T47D (cell line): ENCODE measurements around the gene LDHAL6A.
"Not testable (repeated sequence)": the region's sequence is repeated elsewhere in the genome, so short reads cannot be mapped to it uniquely, and the experiment has no call there.

Experiments
- DNase-seq, 2 experiments: peaks; one replicate each; pipeline versions ENCODE4 v3.0.0 to v3.0.0-alpha.2; 2011 to 2012; ENCODE audit warnings: low read depth in 1 of 2, low spot score in 1 of 2
- JUND ChIP-seq: IDR thresholded peaks from 2 replicates; pipeline ENCODE4 v1.6.1; 2012; ENCODE audit warnings: low read depth
- in situ Hi-C: cut with HindIII; loops from 2 replicates; pipeline ENCODE4 v1.10.0; 2016; ENCODE audit warnings: low sequenced_read_pairs, low pct_unique_long_range_greater_than_20kb

Gene LDHAL6A

DNA sequence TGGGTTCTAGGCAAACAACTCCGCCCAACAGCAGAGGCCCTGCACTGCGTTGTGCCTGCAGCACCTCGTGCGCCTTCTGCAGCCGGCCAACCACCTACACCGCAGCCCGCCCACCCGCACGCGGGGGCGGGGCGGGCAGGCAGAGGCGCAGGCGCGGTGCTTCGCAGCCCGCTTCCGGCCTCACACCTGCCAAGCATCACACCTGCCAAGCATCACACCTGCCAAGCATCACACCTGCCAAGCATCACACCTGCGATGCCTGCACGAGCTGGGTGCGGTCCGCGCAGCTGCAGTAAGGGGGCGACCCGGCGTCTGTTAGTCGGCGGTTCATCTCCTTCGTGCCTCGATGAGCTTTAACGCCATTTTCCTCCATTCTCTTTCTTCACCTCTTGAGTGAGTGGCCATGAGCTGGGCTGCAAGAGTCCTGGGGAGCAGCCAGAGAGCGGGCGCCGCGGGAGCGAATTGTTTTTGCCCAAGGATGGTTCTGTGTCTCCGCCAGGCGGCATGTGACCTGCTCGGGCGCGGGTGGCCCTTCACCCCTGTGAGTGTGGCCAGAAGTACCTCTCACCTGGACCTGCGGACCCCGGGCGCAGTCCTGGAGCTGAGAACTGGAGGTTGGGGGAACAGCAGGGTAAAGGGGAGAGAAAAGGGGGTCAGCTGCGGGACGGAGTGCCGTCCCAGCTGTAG is at the start of gene LDHAL6A:
LDHAL6A (plus strand) TSS at position 171 of the 687 bp plus-strand sequence. CDS start 825 bp downstream, outside the sequence.
- no peak for TF ChIP-seq JUND
- no peak for DNase-seq
- in situ Hi-C loops = no loop called here

GRCh38 chr11:18407400-18407799 is 48.3 kb upstream of the LDHAL6A start:
- in situ Hi-C loops, DNase-seq: not testable (repeated sequence)

- no peak for DNase-seq
- TF ChIP-seq JUND = no peak
- in situ Hi-C loops = no loop called here
Observed at GRCh38 chr11:18408558-18409291, 46.9 kb upstream of the LDHAL6A start.

- no peak for DNase-seq
- in situ Hi-C loops = no loop called here
- TF ChIP-seq JUND = no peak
Observed at GRCh38 chr11:18416459-18416858, 39.2 kb upstream of the LDHAL6A start.

DNA sequence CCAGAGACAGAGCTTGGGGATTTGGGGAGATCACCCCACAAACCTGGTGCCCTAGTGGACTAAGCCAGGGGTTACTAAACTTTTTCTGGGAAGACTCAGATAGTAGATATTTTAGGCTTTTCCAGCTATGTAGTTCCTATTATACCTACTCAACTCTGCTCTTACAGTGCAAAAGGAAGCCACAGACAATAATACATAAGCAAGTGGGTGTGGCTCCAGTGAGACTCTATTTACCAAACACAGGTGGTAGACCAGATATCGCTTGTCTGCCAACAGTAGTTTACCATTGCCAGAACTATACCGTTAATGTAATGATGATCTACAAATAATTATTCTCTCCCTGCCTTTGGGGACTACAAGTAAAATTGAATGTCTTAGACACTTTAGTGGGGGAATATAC is 36.6 kb upstream of the LDHAL6A start:
- in situ Hi-C loops = no loop called here
- no peak for TF ChIP-seq JUND
- DNase-seq = no peak

DNA sequence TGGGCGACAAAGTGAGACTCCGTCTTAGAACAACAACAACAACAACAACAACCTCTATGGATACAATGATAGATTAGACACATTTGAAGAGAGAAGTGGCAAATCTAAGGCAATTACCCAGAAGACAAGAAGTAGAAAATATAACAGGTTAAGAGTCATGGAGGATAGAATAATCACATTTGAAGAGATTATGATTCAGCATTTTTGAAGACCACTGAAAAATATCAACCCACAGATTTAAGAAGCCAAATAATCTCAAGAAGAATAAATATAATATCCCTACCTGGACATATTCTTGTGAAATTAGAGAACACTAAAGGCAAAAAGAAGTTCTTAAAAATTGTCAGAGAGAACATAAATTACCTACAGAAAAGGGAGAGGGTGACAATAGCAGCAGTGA is 35.6 kb upstream of the LDHAL6A start:
- no peak for TF ChIP-seq JUND
- DNase-seq = no peak
- in situ Hi-C loops = no loop called here

GRCh38 chr11:18427240-18427639 is 28.4 kb upstream of the LDHAL6A start:
- TF ChIP-seq JUND = no peak
- in situ Hi-C loops = no loop called here
- DNase-seq = no peak

DNA sequence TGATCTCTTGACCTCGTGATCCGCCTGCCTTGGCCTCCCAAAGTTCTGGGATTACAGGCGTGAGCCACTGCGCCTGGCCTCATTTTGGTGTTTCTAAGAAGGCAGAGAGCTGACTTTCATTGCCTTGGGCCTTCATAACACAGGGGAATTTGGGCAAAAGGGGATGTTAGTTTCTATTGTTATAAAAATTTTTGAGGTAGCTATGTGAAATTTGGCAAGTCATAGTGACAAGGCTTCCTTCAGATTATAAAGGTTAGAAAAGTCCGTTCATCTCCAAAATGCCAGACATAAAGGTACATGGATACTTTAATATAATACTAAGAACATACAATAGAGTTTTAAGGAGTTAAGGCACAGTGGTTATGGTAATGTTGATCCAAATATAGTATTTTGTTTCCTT is 26.3 kb upstream of the LDHAL6A start:
- DNase-seq = no peak
- no peak for TF ChIP-seq JUND
- in situ Hi-C loops = no loop called here

- DNase-seq = no peak
- no peak for TF ChIP-seq JUND
- in situ Hi-C loops = no loop called here
Observed at GRCh38 chr11:18438691-18439090, 17.0 kb upstream of the LDHAL6A start.

- in situ Hi-C loops = no loop called here
- no peak for DNase-seq
- TF ChIP-seq JUND = no peak
Observed at GRCh38 chr11:18449251-18449650, 6.4 kb upstream of the LDHAL6A start.

DNA sequence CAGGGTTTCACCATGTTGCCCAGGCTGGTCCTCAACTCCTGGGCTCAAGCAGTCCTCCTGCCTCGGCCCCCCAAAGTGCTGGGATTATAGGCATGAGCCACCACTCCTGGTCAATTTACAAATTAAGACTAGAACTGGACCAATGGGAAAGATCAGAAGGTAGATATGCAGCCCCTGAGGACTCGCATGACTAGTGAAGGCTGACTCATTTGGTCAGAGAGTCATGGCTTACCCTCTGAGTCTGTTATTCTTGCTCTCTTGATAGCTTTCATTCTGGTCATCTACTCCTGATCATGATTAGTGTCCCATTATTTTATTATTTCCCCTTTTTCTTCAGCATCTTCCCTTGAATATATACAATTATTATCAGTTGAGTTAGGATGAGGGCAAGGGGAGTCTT is 2.7 kb upstream of the LDHAL6A start:
- DNase-seq = no peak
- no peak for TF ChIP-seq JUND
- in situ Hi-C loops = no loop called here

DNA sequence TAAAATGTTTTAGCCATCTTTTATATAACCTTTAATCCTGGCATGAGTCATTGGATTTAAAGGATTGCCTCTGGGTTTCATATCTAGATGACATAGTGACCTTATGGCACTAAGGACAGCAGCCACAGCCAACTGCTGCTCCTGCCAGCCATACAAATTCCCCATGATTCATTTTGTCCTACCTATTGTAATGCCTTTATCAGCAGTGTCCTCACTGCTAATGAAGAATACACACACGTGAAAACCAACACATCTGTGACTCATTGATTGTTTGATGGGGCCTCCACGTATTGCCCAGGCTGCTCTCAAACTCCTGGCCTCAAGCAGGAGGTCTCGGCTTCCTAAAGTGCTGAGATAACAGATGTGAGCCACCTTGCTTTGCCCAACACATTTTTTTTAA is 1.8 kb downstream of the LDHAL6A start:
- in situ Hi-C loops = no loop called here
- no peak for TF ChIP-seq JUND
- DNase-seq = no peak

DNA sequence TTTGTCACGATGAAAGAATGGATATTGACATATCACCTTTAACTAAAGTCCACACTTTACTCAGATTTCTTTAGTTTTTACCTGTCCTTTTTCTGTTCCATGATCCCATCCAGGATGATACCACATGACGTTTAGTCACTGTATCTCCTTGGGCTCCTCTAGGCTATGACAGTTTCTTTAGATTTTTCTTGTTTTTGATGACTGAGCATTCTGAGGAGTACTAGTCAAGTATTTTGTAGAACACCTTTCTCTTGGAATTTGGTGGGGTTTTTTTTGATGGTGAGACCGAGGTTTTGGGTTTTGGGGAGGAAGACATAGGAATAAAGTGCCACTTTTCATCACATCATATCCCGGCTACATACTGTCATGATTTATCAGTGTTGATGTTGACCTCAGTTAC is 4.0 kb downstream of the LDHAL6A start:
- no peak for TF ChIP-seq JUND
- DNase-seq = no peak
- in situ Hi-C loops = no loop called here
